HG03520 (cell line): Measurements from ENCODE around the gene ZBTB8A.
"Not testable (repeated sequence)": the region's sequence is repeated elsewhere in the genome, so short reads cannot be mapped to it uniquely, and the experiment has no call there.

Source experiments
- ATAC-seq: cut with Tn5 transposase; IDR thresholded peaks from one replicate; pipeline ENCODE4 v1.9.1; 2021; ENCODE audit warnings: mild to moderate bottlenecking, moderate library complexity; ENCODE audit not compliant: unreplicated experiment

The ZBTB8A gene

DNA sequence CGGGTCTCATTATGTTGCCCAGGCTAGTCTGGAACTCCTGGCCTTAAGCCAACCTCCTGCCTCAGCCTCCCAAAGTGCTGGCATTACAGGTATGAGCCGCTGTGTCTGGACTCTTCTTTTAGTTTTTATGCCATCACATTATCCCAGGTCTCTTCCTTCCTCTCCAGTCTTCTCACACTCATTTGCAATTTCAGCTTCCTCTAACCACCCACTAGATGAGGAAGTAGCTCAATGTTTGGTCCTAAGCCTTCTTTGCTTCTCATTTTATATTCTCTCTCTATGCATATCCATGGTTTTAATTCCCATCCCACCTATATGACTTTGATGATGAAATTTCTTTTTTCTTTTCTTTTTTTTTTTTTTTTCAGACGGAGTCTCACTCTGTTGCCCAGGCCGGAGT is 3.1 kb upstream of the ZBTB8A start:
- no peak for ATAC-seq

GRCh38 chr1:32536764-32537163 is 2.5 kb upstream of the ZBTB8A start:
- no peak for ATAC-seq

- no peak for ATAC-seq
Measured at GRCh38 chr1:32539584-32540571, 651 bp downstream of the ZBTB8A start.

DNA sequence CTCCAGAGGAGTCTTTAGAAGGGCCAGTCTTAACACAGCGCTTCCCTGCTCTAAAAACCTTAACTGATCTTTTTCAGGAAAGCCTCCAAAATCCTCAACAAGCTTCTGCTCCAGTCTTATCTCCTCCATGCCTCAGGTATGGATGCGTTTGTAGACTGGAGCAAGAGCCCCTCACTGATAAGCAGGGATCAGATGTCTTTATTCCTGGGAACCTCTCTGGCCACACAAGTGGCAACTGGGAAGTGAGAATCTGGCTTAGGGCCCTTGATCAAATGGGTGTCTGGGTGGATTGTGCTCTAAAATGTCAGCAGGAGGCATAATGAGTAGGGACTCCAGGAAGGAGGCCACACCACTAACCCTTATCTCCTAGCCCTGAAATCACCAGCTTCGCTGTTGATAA is 1.4 kb downstream of the ZBTB8A start:
- no peak for ATAC-seq

DNA sequence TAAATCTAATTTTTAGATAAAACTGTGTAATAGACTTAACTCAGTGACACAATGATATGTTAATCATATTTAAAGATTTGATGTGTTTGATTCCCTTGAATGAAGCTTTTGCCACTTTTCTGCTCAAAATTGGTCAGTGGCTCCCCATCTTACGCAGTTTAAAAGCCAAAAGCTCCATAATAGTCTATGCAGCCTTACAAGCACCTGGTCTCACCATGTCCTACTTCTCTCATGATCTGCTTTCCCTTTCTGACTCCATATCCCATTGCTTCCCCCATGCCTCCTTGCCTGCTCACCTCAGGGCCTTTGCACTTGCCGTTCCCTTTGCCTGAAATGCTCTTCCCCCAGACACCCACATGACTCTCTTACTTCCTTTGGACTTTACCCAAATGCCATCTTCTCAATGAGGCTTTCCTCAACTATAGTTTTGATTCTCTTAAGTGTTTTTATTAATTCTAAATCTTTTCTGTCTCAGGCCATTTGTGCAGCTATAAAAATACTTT is 1.9 kb downstream of the ZBTB8A start:
- no peak for ATAC-seq

DNA sequence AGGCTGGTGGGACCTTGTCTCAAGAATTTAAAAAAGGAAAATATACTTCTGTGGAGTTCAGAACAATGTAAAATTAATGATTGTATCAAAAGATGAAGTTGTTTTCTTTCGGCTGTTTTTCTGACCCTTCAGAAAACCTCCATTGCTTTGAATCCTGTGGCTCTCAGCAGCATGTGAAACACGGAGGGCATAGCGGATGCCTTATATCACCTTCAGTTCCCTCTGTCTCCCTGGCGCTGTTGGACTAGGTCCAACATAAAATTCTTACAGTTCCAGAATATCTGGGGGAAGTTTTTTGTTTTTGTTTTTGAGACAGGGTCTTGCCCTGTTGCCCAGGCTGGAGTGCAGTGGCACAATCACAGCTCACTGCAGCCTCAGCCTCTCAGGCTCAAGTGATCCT is 7.4 kb downstream of the ZBTB8A start:
- ATAC-seq: no peak

GRCh38 chr1:32549616-32550015 is 10.4 kb downstream of the ZBTB8A start:
- ATAC-seq: no peak

DNA sequence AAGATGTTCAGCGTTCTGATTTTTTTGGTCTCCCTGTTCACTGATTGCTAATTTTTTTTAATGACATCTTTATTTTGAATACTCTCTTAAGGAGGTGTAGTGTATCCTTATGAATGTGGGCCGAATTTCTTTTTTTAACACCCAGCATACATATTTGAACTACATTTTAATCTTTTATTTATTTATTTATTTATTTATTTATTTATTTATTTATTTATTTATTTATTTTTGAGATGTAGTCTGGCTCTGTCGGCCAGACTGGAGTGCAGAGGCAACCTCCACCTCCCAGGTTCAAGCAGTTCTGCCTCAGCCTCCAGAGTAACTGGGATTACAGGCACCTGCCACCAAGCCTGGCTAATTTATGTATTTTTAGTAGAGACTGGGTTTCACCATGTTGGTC is 15.1 kb downstream of the ZBTB8A start:
- ATAC-seq: no peak

DNA sequence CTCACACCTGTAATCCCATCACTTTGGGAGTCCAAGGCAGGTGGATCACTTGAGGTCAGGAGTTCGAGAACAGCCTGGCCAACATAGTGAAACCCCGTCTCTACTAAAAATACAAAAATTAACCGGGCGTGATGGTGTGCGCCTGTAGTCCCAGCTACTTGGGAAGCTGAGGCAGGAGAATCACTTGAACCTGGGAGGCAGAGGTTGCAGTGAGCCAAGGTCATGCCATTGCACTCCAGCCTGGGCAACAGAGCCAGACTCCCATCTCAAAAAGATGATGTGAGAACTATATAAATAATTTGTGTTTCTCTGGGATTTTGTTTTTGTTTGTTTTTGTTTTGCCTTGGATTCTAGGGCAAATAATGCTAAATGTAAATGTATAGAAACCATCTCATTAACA is 17.8 kb downstream of the ZBTB8A start:
- not testable (repeated sequence) for ATAC-seq

DNA sequence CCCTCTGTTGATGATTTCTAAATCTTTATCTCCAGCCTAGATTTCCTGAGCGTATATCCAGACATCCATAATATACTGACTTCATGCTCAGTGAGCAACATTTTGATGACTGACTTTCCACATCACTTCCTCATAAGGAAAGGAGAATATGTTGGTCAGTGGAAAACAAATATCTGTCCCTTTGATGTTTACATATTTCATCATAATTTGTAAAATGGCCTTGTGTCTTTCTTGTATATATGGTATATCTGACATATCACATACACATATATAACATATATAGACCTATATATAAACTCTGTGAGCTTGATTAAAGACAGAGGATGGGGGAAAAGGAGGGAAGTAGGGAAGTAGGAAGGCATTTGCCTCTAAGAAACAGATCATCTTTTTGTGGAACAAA is 18.6 kb downstream of the ZBTB8A start:
- no peak for ATAC-seq

- no peak for ATAC-seq
Measured at GRCh38 chr1:32568929-32569328, 29.7 kb downstream of the ZBTB8A start.

- no peak for ATAC-seq
Measured at GRCh38 chr1:32580348-32581017, 41.3 kb downstream of the ZBTB8A start.

- ATAC-seq: no peak
Measured at GRCh38 chr1:32592943-32593342, 53.7 kb downstream of the ZBTB8A start.

DNA sequence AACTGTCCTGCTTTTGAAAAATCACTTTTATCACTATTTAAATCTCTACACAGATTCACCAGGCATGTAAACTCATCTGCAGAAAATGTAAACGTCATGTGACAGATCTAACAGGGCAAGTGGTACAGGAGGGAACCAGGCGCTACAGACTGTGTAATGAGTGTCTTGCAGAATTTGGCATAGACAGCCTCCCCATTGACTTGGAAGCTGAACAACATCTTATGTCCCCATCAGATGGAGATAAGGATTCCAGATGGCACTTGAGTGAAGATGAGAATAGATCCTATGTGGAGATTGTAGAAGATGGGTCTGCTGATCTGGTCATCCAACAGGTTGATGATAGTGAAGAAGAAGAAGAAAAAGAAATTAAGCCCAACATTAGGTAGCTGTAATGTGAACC is 60.8 kb downstream of the ZBTB8A start:
- no peak for ATAC-seq

DNA sequence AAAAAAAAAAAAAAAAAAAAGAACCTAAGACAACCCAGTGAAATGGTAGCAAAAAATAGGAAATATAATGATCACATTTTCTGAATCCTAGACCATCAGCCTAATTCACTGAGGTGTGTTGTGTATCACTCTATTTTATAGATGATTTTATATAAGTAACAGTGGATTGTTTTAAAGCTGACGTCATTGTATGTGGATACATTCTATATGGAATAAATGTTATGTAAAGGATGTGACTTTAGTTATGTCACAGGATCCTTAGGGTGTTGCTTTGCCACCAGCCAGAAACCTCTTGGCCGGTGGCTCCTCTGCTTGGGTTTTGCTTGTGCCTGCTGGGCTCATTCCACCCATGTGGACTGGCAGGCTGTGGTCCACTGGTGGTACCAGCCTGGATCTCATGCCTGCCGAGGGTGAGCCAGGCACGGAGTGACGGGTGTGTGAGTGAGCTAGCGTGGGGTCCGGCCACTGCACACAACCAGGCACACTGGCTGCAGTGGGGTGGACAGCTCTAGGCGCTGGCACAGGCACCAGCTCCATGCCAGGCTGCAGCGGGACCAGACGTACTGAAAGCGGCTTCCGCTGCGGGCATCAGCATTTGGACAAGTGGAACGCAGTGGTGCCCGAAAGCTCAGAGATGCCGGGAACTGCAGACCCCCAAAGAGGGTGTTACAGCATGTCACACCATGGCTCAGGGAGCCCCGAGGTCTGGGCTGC is 66.6 kb downstream of the ZBTB8A start:
- ATAC-seq: no peak

DNA sequence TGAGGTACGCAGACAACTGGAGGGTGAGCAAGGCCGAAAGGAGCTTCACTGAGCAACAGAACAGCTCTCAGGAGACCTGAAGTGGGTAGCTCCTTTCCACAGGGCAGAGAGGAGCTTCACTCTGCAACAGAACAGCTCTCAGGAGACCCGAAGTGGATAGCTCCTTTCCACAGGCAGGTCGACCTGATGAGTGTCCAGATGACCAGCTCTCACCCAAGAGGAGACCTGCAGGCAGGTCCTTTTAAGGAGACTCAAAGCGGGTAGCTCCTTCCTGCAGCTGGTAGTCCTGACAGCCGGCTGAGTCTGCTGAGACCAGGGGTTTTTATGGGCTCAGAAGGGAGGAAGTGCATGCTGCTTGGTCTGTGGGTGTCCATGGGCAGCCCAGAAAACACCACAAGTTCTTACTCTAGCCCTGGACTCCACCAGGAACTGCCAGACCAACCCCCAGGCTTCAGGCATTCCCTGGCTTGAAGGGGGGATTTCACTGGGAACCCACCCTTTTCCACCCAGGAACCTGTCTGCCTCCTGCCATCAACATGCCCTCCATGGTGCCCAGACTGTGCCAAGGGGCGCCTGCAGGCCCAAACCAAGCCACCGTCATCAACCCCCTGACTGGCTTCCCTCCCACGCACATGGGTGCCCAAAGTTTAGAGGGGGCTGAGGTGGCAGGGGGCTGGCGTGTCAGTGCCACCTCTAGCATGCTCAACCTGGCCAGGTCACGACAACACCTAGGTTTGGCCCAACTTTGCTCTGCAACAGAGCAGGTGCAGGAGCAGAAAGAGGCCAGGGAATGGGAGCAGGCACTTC is 67.5 kb downstream of the ZBTB8A start:
- ATAC-seq: no peak

GRCh38 chr1:32609180-32609579 is 70.0 kb downstream of the ZBTB8A start:
- no peak for ATAC-seq

DNA sequence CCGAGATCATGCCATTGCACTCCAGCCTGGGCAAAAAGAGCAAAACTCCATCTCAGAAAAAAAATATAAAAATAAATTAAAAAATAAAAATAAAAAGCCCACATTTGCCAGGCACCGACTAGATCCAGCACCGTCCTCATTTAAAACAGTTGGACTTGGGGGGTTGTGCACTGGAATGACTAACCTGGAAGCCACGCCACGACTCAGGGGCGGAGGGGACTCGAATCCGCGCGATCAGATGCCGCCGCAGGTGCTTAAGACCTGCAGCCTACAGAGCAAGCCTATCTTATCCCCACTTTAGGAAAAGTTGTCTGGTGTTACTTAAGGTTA is 72.6 kb downstream of the ZBTB8A start:
- ATAC-seq: no peak

DNA sequence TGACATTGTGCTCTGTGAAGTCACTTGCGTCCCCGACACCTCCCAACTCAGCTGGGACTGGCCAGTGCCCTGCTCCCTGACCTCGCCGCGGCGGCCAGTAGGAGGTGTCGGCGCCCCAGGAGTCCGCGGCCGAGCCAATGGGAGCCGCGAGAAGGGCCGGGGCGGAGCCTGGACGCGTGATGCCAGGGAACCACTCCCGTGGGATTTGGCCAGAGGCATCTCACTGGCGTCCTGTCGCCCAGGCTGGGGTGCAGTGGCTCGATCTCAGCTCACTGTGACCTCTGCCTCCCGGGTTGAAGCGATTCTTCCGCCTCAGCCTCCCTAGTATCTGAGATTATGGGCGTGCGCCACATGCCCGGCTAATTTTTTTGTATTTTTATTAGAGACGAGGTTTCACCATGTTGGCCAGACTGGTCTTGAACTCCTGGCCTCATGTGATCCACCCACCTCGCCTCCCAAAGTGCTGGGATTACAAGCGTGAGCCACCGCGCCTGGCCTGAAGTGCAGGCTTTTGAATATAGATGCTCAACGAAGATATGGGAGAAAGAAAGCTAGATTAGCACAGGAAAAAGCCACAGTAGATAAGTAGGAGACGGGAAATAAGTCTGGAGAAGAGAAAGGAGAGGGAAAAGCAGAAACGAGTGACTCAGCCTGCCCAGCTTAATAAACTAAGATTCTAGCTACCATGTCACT is 73.1 kb downstream of the ZBTB8A start:
- no peak for ATAC-seq

DNA sequence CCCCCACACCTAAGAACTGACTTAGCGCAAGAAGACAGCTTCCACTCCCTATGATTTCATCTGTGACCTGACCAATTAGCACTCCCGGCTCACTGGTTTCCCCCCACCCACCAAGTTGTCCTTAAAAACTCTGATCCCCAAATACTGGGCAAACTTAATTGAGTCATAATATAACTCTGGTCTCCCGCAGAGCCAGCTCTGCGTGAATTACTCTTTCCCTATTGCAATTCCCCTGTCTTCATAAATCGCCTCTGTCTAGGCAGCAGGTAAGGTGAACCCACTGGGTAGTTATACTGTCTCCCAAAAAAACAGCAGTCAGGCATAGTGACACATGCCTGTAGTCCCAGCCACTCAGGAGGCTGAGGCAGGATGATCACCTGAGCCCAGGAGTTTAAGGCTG is 74.2 kb downstream of the ZBTB8A start:
- no peak for ATAC-seq
